ENCODE measurements around the gene DUSP15. TPM values are rescaled to one million over a fixed set of nuclear protein-coding genes. Genes with fewer than 3 reads are reported as not detected.

DUSP15 gene
- polyA plus RNA-seq, 1 donor (not counting 4 experiments of a cell fraction or from before 2014, with no cell fraction given): not detected

- dilution Hi-C loops (cut with MboI; ENCODE audit: extremely low pct_ligation_motif_present, low sequenced_read_pairs): no loop called here
- peaks cover 3% of the 10 kb centered on the region for H3K9me1 ChIP-seq (ENCODE audit: control insufficient read depth, extremely low read depth, insufficient read depth, low read length)
- H3K79me2 ChIP-seq (ENCODE audit: control insufficient read depth, insufficient read depth, low read length): no peaks in the 10 kb centered on the region
- no peak for TF ChIP-seq EZH2 (IDR thresholded peaks at IDR 0.05; ENCODE audit: low read length)
- TF ChIP-seq CTCF (optimal IDR thresholded peaks at IDR 0.05 in 1 of 3, IDR thresholded peaks at IDR 0.05 in 1 of 3, conservative IDR thresholded peaks at IDR 0.05 in 1 of 3; ENCODE audit: extremely low read depth in 1 of 3, insufficient read depth in 2 of 3, low read length in 3 of 3): no peak
- no peak overlapping the region for H3K4me3 ChIP-seq (ENCODE audit: control insufficient read depth in 2 of 3, extremely low read depth in 1 of 3, insufficient read depth in 2 of 3, low read depth in 1 of 3, low read length in 3 of 3)
- H4K20me1 ChIP-seq (ENCODE audit: control insufficient read depth, extremely low read depth, insufficient read depth, low read length): no peaks in the 10 kb centered on the region
- DNase-seq (ENCODE audit: low read depth, low spot score): no peak
- H3K27me3 ChIP-seq (ENCODE audit: control insufficient read depth, extremely low read depth, insufficient read depth, low read length): peaks cover 47% of the 10 kb centered on the region
- H3K9ac ChIP-seq (ENCODE audit: control insufficient read depth, extremely low read depth, insufficient read depth, low read length): no peak overlapping the region
- peaks cover 9% of the 10 kb centered on the region for H3K4me1 ChIP-seq (ENCODE audit: control insufficient read depth, extremely low read depth, insufficient read depth, low read length)
- H3K36me3 ChIP-seq (ENCODE audit: control insufficient read depth in 2 of 2, extremely low read depth in 1 of 2, insufficient read depth in 2 of 2, low read length in 2 of 2): no peaks in the 10 kb centered on the region
- no peak overlapping the region for H3K4me2 ChIP-seq (ENCODE audit: control insufficient read depth, extremely low read depth, insufficient read depth, low read depth, low read length)
- no peak for FAIRE-seq
- H3K27ac ChIP-seq (ENCODE audit: control insufficient read depth, insufficient read depth, low read length): no peak overlapping the region
- no peak overlapping the region for H2AFZ ChIP-seq (ENCODE audit: control insufficient read depth, low read length)
- H3K9me3 ChIP-seq (ENCODE audit: control insufficient read depth, low read depth, low read length): no peaks in the 10 kb centered on the region
Observed at GRCh38 chr20:31836853-31837608, 33.3 kb downstream of the DUSP15 start.

- Histone ChIP-seq H4K20me1 (ENCODE audit: control insufficient read depth, extremely low read depth, insufficient read depth, low read length) (no peaks in the 10 kb centered on the region), H3K9ac (ENCODE audit: control insufficient read depth, extremely low read depth, insufficient read depth, low read length) (no peak overlapping the region), H3K4me2 (ENCODE audit: control insufficient read depth, extremely low read depth, insufficient read depth, low read depth, low read length) (no peak overlapping the region), H2AFZ (ENCODE audit: control insufficient read depth, low read length) (no peak overlapping the region), H3K9me1 (ENCODE audit: control insufficient read depth, extremely low read depth, insufficient read depth, low read length) (peaks cover 3% of the 10 kb centered on the region), H3K4me3 (ENCODE audit: control insufficient read depth in 2 of 3, extremely low read depth in 1 of 3, insufficient read depth in 2 of 3, low read depth in 1 of 3, low read length in 3 of 3) (no peak overlapping the region), H3K27ac (ENCODE audit: control insufficient read depth, insufficient read depth, low read length) (no peak overlapping the region), H3K9me3 (ENCODE audit: control insufficient read depth, low read depth, low read length) (no peaks in the 10 kb centered on the region), H3K27me3 (ENCODE audit: control insufficient read depth, extremely low read depth, insufficient read depth, low read length) (peaks cover 42% of the 10 kb centered on the region), H3K79me2 (ENCODE audit: control insufficient read depth, insufficient read depth, low read length) (no peaks in the 10 kb centered on the region), H3K36me3 (ENCODE audit: control insufficient read depth in 2 of 2, extremely low read depth in 1 of 2, insufficient read depth in 2 of 2, low read length in 2 of 2) (no peaks in the 10 kb centered on the region), H3K4me1 (ENCODE audit: control insufficient read depth, extremely low read depth, insufficient read depth, low read length) (peaks cover 9% of the 10 kb centered on the region)
- DNase-seq (ENCODE audit: low read depth, low spot score) (peak; percentile 23), FAIRE-seq (no peak)
- TF ChIP-seq CTCF (optimal IDR thresholded peaks at IDR 0.05 in 1 of 3, IDR thresholded peaks at IDR 0.05 in 1 of 3, conservative IDR thresholded peaks at IDR 0.05 in 1 of 3; ENCODE audit: extremely low read depth in 1 of 3, insufficient read depth in 2 of 3, low read length in 3 of 3) (no peak), EZH2 (IDR thresholded peaks at IDR 0.05; ENCODE audit: low read length) (no peak)
- dilution Hi-C loops (cut with MboI; ENCODE audit: extremely low pct_ligation_motif_present, low sequenced_read_pairs): no loop called here
Observed at GRCh38 chr20:31835977-31836852, 34.1 kb downstream of the DUSP15 start.

All from keratinocyte (primary cell).